HG02642 (cell line): ENCODE results near the gene MEGF6.

Experiments used
- ATAC-seq: cut with Tn5 transposase; IDR thresholded peaks from one replicate; pipeline ENCODE4 v1.9.1; 2021; ENCODE audit warnings: mild to moderate bottlenecking; ENCODE audit not compliant: unreplicated experiment, poor library complexity

The MEGF6 gene

GRCh38 chr1:3612123-3612522, 815 bp upstream of the MEGF6 start:
- no peak for ATAC-seq

GRCh38 chr1:3610527-3611169, 660 bp downstream of the MEGF6 start:
- ATAC-seq = no peak

- no peak for ATAC-seq
Measured at GRCh38 chr1:3609769-3610526, 1.4 kb downstream of the MEGF6 start.

- no peak for ATAC-seq
Measured at GRCh38 chr1:3609016-3609768, 2.1 kb downstream of the MEGF6 start.

GRCh38 chr1:3608154-3608553, 3.2 kb downstream of the MEGF6 start:
- ATAC-seq = no peak

GRCh38 chr1:3607703-3608065, 3.6 kb downstream of the MEGF6 start:
- no peak for ATAC-seq

GRCh38 chr1:3606779-3607702, 4.3 kb downstream of the MEGF6 start:
- ATAC-seq = no peak

GRCh38 chr1:3604997-3605823, 6.1 kb downstream of the MEGF6 start:
- no peak for ATAC-seq

- no peak for ATAC-seq
Measured at GRCh38 chr1:3604468-3604974, 6.8 kb downstream of the MEGF6 start.

GRCh38 chr1:3603571-3604467, 7.5 kb downstream of the MEGF6 start:
- no peak for ATAC-seq

- ATAC-seq = no peak
Measured at GRCh38 chr1:3603156-3603555, 8.2 kb downstream of the MEGF6 start.

GRCh38 chr1:3602375-3602774, 8.9 kb downstream of the MEGF6 start:
- no peak for ATAC-seq

GRCh38 chr1:3601743-3602142, 9.6 kb downstream of the MEGF6 start:
- ATAC-seq = no peak

- ATAC-seq = no peak
Measured at GRCh38 chr1:3600354-3600753, 11.0 kb downstream of the MEGF6 start.

GRCh38 chr1:3599816-3600215, 11.5 kb downstream of the MEGF6 start:
- no peak for ATAC-seq

- no peak for ATAC-seq
Measured at GRCh38 chr1:3599286-3599811, 12.0 kb downstream of the MEGF6 start.

- ATAC-seq = no peak
Measured at GRCh38 chr1:3598522-3599285, 12.6 kb downstream of the MEGF6 start.
